ENCODE data around the gene AKAP9.
"Not testable (repeated sequence)": the region's sequence is repeated elsewhere in the genome, so short reads cannot be mapped to it uniquely, and the experiment has no call there.

DNA sequence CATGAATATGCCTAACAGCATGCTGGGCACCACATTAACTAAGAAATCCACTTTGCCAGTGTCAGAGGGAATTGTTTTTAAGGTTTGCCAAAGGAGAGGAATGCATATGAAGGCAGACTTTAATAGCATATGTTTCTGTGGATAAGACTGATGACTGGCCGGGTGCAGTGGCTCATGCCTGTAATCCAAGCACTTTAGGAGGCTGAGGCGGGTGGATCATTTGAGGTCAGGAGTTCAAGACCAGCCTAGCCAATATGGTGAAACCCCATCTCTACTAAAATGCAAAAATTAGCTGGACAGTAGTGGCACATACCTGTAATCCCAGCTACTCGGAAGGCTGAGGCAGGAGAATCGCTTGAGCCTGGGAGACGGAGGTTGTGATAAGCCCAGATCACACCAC, 47.0 kb upstream of the AKAP9 start:
- not testable (repeated sequence) for TF ChIP-seq YY1 (IDR thresholded peaks at IDR 0.05); RAD21 (IDR thresholded peaks at IDR 0.05); TAF1 (conservative IDR thresholded peaks at IDR 0.05); SP1 (IDR thresholded peaks at IDR 0.05); GABPA (IDR thresholded peaks at IDR 0.05 in 1 of 2, conservative IDR thresholded peaks at IDR 0.05 in 1 of 2); RXRA (IDR thresholded peaks at IDR 0.05); FOXA1 (IDR thresholded peaks at IDR 0.05)
- TF ChIP-seq, protein P1, sequence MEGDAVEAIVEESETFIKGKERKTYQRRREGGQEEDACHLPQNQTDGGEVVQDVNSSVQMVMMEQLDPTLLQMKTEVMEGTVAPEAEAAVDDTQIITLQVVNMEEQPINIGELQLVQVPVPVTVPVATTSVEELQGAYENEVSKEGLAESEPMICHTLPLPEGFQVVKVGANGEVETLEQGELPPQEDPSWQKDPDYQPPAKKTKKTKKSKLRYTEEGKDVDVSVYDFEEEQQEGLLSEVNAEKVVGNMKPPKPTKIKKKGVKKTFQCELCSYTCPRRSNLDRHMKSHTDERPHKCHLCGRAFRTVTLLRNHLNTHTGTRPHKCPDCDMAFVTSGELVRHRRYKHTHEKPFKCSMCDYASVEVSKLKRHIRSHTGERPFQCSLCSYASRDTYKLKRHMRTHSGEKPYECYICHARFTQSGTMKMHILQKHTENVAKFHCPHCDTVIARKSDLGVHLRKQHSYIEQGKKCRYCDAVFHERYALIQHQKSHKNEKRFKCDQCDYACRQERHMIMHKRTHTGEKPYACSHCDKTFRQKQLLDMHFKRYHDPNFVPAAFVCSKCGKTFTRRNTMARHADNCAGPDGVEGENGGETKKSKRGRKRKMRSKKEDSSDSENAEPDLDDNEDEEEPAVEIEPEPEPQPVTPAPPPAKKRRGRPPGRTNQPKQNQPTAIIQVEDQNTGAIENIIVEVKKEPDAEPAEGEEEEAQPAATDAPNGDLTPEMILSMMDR (IDR thresholded peaks at IDR 0.05; ENCODE audit: low read depth, low read length, missing input control) = not testable (repeated sequence)
- TF ChIP-seq, protein P2, sequence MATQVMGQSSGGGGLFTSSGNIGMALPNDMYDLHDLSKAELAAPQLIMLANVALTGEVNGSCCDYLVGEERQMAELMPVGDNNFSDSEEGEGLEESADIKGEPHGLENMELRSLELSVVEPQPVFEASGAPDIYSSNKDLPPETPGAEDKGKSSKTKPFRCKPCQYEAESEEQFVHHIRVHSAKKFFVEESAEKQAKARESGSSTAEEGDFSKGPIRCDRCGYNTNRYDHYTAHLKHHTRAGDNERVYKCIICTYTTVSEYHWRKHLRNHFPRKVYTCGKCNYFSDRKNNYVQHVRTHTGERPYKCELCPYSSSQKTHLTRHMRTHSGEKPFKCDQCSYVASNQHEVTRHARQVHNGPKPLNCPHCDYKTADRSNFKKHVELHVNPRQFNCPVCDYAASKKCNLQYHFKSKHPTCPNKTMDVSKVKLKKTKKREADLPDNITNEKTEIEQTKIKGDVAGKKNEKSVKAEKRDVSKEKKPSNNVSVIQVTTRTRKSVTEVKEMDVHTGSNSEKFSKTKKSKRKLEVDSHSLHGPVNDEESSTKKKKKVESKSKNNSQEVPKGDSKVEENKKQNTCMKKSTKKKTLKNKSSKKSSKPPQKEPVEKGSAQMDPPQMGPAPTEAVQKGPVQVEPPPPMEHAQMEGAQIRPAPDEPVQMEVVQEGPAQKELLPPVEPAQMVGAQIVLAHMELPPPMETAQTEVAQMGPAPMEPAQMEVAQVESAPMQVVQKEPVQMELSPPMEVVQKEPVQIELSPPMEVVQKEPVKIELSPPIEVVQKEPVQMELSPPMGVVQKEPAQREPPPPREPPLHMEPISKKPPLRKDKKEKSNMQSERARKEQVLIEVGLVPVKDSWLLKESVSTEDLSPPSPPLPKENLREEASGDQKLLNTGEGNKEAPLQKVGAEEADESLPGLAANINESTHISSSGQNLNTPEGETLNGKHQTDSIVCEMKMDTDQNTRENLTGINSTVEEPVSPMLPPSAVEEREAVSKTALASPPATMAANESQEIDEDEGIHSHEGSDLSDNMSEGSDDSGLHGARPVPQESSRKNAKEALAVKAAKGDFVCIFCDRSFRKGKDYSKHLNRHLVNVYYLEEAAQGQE (IDR thresholded peaks at IDR 0.05) = not testable (repeated sequence)
- TF ChIP-seq, protein P3, sequence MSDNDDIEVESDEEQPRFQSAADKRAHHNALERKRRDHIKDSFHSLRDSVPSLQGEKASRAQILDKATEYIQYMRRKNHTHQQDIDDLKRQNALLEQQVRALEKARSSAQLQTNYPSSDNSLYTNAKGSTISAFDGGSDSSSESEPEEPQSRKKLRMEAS (IDR thresholded peaks at IDR 0.05) = not testable (repeated sequence)
